ENCODE measurements around the gene SBK3. TPM values are rescaled to one million over a fixed set of nuclear protein-coding genes. Genes with fewer than 3 reads are reported as not detected.

SBK3 gene
- total RNA-seq, 1 experiment from 2014 or later = 1.2 TPM

- no peak overlapping the region for H3K4me2 ChIP-seq (ENCODE audit: low read length)
- no peaks in the 10 kb centered on the region for H4K20me1 ChIP-seq (ENCODE audit: insufficient read depth)
- ATAC-seq (no peak), DNase-seq (ENCODE audit: low read depth, low spot score) (no peak)
- ChIA-PET CTCF (no interaction called here), POLR2A (interaction anchor here (1.1 kb wide), 1 partner anchor 16 kb away, joined by 3 read pairs; no protein-coding TSS in a partner anchor), RAD21 (ENCODE audit: low non-redundant PET in 1 of 2, low total read pairs in 2 of 2, uncharacterized antibody in 2 of 2, unreplicated experiment in 2 of 2) (no interaction called here)
- H3K27me3 ChIP-seq (ENCODE audit: insufficient read depth, low read length) = no peaks in the 10 kb centered on the region
- H3K9me2 ChIP-seq (ENCODE audit: insufficient read depth) = no peaks in the 10 kb centered on the region
- no peaks in the 10 kb centered on the region for H3K79me2 ChIP-seq (ENCODE audit: insufficient read depth, low read length)
- BruUV-seq (replicated peaks) = no TSS peak
- TF ChIP-seq RAD21 (IDR thresholded peaks at IDR 0.05; ENCODE audit: low read depth) = no peak
- no peak for TF ChIP-seq MAX (IDR thresholded peaks at IDR 0.05)
- no peak for TF ChIP-seq EGR1 (IDR thresholded peaks at IDR 0.05; ENCODE audit: low read depth)
- TF ChIP-seq TCF7L2 (IDR thresholded peaks at IDR 0.05; ENCODE audit: borderline replicate concordance, extremely low read depth, insufficient read depth, insufficient read length) = no peak
- no peak for TF ChIP-seq ZBTB33 (IDR thresholded peaks at IDR 0.05; ENCODE audit: extremely low read depth, insufficient replicate concordance, low read length)
- TF ChIP-seq CEBPB (IDR thresholded peaks at IDR 0.05; ENCODE audit: low read depth) = no peak
- no peak for TF ChIP-seq EZH2 (IDR thresholded peaks at IDR 0.05)
- TF ChIP-seq POLR2AphosphoS5 (IDR thresholded peaks at IDR 0.05; ENCODE audit: low read depth, low read length) = no peak
- TF ChIP-seq CTCF (IDR thresholded peaks at IDR 0.05 in 2 of 3, conservative IDR thresholded peaks at IDR 0.05 in 1 of 3; ENCODE audit: borderline replicate concordance in 1 of 3, insufficient read depth in 1 of 3, low read depth in 2 of 3, low read length in 2 of 3) = no peak
- TF ChIP-seq ATF3 (IDR thresholded peaks at IDR 0.05) = no peak
- TF ChIP-seq ZNF274 (IDR thresholded peaks at IDR 0.05; ENCODE audit: low read depth, low read length) = no peak
- no peak overlapping the region for H3K27ac ChIP-seq (ENCODE audit: low read depth, low read length)
- intact Hi-C loops (cut with micrococcal nuclease) = loop anchor here (5.0 kb wide), 1 partner anchor 41 kb away; the partner anchor contains the start of gene SBK3
- no peak overlapping the region for H3K4me3 ChIP-seq (replicated peaks in 1 of 2; ENCODE audit: low read depth in 1 of 2, low read length in 2 of 2)
- H3K9me3 ChIP-seq (ENCODE audit: control insufficient read depth in 1 of 2, insufficient read depth in 1 of 2, low read depth in 1 of 2, low read length in 2 of 2) = no peaks in the 10 kb centered on the region
- H2AFZ ChIP-seq (ENCODE audit: low read depth, low read length, poor library complexity, severe bottlenecking) = no peak overlapping the region
- peaks cover 11 to 22% of the 10 kb centered on the region in 2 experiments for H3K4me1 ChIP-seq (ENCODE audit: control insufficient read depth in 1 of 2, insufficient read depth in 2 of 2, low read length in 2 of 2)
- H3K9ac ChIP-seq (ENCODE audit: low read length) = no peak overlapping the region
- H3K36me3 ChIP-seq (ENCODE audit: control insufficient read depth in 1 of 2, insufficient read depth in 2 of 2, low read length in 2 of 2) = no peaks in the 10 kb centered on the region
Observed at GRCh38 chr19:55588738-55589137, 43.4 kb upstream of the SBK3 start.

All from HCT116 (cell line).